ENCODE measurements around the gene SYP.
A peak's percentile ranks its signal among the peaks of the same experiment; 100 is the strongest.

SYP gene

DNA sequence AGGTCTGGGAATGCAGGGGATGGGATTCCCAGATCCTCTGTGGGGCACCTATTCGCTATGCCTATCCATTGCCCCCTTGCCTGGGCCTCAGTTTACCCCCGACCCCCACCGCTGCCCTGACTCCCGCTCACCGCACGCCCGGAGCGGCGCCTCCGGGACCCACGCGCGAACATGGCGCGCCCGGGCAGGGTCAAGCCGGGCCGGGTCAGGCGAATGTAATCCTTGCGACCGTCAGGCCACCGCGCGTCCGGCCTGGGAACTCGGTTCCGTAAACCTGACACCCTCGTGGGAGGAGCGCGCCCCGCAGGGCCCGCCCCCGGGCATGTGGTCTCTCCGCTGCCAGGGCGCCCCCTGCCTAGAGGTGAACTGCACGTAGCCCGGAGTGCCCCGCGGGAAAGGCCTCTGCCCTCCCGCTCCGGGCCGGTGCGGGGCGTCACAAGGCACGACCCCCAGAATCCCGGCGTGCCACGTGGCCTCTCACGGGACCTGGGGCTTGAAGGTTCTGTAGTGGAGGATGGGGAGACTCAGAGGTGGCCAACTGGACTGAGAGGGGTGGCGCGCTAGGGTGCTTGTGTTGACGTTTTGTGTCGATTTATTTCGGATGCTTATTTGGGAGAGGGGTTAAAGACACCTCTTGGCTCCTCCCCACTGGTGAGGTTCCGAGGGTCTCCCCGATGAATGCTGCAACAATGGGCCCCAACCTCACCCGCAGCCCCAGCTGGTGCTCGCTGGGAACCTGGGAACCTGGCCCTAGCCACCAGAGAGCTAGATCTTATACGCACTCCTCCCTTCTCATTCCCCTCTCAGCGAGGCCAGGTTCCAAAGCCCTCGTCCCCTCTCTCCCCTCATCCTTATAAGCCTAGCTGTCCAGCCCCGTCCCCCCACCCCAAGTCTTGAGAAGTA is 13.6 kb downstream of the SYP start, which contains the start of gene PRICKLE3 (continued):
- TF ChIP-seq ZNF777 (tag by site-specific recombination; IDR thresholded peaks at IDR 0.05; ENCODE audit: borderline replicate concordance) (no peak), EGR2 (tag by site-specific recombination; IDR thresholded peaks at IDR 0.05; ENCODE audit: low read depth) (peak; percentile 76), ZNF76 (tag by site-specific recombination; IDR thresholded peaks at IDR 0.05; ENCODE audit: borderline replicate concordance, low read depth) (peak; percentile 68; the same call in 1 of the 2 replicates), ZNF121 (tag by site-specific recombination; IDR thresholded peaks at IDR 0.05) (no peak), ZNF549 (tag by site-specific recombination; IDR thresholded peaks at IDR 0.05) (no peak), ZNF677 (tag by site-specific recombination; IDR thresholded peaks at IDR 0.05) (no peak), OSR2 (tag by site-specific recombination; IDR thresholded peaks at IDR 0.05) (no peak), GLI4 (tag by site-specific recombination; IDR thresholded peaks at IDR 0.05) (no peak), ZNF366 (tag by site-specific recombination; conservative IDR thresholded peaks at IDR 0.05) (no peak), ZNF571 (tag by site-specific recombination; IDR thresholded peaks at IDR 0.05) (no peak), ZNF24 (tag by site-specific recombination; IDR thresholded peaks at IDR 0.05) (no peak), ZNF239 (tag by site-specific recombination; IDR thresholded peaks at IDR 0.05) (no peak), GLIS2 (tag by site-specific recombination; IDR thresholded peaks at IDR 0.05) (peak; percentile 96), ZXDB (tag by site-specific recombination; IDR thresholded peaks at IDR 0.05) (0 out of 2 replicates have a peak, but pooled peaks have one; percentile 44), PRDM1 (tag by site-specific recombination; IDR thresholded peaks at IDR 0.05) (no peak), ZBTB48 (tag by site-specific recombination; IDR thresholded peaks at IDR 0.05) (no peak), ZNF561 (tag by site-specific recombination; IDR thresholded peaks at IDR 0.05; ENCODE audit: borderline replicate concordance) (no peak; the same call in 1 of the 2 replicates), MEIS1 (CRISPR knock-in tag; IDR thresholded peaks at IDR 0.05; ENCODE audit: borderline replicate concordance) (no peak), ZNF791 (tag by site-specific recombination; IDR thresholded peaks at IDR 0.05) (no peak), ZNF266 (tag by site-specific recombination; IDR thresholded peaks at IDR 0.05; ENCODE audit: low read depth) (no peak), ZNF610 (tag by site-specific recombination; IDR thresholded peaks at IDR 0.05; ENCODE audit: borderline replicate concordance) (no peak), GLIS1 (tag by site-specific recombination; IDR thresholded peaks at IDR 0.05) (peak; percentile 79), ZNF114 (tag by site-specific recombination; IDR thresholded peaks at IDR 0.05) (no peak)
- TF ChIP-seq, protein P1, sequence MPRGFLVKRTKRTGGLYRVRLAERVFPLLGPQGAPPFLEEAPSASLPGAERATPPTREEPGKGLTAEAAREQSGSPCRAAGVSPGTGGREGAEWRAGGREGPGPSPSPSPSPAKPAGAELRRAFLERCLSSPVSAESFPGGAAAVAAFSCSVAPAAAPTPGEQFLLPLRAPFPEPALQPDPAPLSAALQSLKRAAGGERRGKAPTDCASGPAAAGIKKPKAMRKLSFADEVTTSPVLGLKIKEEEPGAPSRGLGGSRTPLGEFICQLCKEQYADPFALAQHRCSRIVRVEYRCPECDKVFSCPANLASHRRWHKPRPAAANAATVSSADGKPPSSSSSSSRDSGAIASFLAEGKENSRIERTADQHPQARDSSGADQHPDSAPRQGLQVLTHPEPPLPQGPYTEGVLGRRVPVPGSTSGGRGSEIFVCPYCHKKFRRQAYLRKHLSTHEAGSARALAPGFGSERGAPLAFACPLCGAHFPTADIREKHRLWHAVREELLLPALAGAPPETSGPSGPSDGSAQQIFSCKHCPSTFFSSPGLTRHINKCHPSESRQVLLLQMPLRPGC (tag by site-specific recombination; IDR thresholded peaks at IDR 0.05) = no peak
- TF ChIP-seq, protein P2, sequence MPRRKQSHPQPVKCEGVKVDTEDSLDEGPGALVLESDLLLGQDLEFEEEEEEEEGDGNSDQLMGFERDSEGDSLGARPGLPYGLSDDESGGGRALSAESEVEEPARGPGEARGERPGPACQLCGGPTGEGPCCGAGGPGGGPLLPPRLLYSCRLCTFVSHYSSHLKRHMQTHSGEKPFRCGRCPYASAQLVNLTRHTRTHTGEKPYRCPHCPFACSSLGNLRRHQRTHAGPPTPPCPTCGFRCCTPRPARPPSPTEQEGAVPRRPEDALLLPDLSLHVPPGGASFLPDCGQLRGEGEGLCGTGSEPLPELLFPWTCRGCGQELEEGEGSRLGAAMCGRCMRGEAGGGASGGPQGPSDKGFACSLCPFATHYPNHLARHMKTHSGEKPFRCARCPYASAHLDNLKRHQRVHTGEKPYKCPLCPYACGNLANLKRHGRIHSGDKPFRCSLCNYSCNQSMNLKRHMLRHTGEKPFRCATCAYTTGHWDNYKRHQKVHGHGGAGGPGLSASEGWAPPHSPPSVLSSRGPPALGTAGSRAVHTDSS (tag by site-specific recombination; IDR thresholded peaks at IDR 0.05) = no peak
- TF ChIP-seq, protein P3, sequence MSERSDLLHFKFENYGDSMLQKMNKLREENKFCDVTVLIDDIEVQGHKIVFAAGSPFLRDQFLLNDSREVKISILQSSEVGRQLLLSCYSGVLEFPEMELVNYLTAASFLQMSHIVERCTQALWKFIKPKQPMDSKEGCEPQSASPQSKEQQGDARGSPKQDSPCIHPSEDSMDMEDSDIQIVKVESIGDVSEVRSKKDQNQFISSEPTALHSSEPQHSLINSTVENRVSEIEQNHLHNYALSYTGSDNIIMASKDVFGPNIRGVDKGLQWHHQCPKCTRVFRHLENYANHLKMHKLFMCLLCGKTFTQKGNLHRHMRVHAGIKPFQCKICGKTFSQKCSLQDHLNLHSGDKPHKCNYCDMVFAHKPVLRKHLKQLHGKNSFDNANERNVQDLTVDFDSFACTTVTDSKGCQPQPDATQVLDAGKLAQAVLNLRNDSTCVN (tag by site-specific recombination; optimal IDR thresholded peaks at IDR 0.05) = peak; percentile 84
- TF ChIP-seq, protein P4, sequence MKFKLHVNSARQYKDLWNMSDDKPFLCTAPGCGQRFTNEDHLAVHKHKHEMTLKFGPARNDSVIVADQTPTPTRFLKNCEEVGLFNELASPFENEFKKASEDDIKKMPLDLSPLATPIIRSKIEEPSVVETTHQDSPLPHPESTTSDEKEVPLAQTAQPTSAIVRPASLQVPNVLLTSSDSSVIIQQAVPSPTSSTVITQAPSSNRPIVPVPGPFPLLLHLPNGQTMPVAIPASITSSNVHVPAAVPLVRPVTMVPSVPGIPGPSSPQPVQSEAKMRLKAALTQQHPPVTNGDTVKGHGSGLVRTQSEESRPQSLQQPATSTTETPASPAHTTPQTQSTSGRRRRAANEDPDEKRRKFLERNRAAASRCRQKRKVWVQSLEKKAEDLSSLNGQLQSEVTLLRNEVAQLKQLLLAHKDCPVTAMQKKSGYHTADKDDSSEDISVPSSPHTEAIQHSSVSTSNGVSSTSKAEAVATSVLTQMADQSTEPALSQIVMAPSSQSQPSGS (tag by site-specific recombination; IDR thresholded peaks at IDR 0.05; ENCODE audit: low read depth) = no peak
- TF ChIP-seq, protein P5, sequence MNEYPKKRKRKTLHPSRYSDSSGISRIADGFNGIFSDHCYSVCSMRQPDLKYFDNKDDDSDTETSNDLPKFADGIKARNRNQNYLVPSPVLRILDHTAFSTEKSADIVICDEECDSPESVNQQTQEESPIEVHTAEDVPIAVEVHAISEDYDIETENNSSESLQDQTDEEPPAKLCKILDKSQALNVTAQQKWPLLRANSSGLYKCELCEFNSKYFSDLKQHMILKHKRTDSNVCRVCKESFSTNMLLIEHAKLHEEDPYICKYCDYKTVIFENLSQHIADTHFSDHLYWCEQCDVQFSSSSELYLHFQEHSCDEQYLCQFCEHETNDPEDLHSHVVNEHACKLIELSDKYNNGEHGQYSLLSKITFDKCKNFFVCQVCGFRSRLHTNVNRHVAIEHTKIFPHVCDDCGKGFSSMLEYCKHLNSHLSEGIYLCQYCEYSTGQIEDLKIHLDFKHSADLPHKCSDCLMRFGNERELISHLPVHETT (tag by site-specific recombination; IDR thresholded peaks at IDR 0.05) = no peak
- TF ChIP-seq, protein P6, sequence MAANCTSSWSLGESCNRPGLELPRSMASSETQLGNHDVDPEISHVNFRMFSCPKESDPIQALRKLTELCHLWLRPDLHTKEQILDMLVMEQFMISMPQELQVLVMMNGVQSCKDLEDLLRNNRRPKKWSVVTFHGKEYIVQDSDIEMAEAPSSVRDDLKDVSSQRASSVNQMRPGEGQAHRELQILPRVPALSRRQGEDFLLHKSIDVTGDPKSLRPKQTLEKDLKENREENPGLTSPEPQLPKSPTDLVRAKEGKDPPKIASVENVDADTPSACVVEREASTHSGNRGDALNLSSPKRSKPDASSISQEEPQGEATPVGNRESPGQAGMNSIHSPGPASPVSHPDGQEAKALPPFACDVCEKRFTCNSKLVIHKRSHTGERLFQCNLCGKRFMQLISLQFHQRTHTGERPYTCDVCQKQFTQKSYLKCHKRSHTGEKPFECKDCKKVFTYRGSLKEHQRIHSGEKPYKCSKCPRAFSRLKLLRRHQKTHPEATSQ (tag by site-specific recombination; IDR thresholded peaks at IDR 0.05) = no peak
- TF ChIP-seq, protein P7, sequence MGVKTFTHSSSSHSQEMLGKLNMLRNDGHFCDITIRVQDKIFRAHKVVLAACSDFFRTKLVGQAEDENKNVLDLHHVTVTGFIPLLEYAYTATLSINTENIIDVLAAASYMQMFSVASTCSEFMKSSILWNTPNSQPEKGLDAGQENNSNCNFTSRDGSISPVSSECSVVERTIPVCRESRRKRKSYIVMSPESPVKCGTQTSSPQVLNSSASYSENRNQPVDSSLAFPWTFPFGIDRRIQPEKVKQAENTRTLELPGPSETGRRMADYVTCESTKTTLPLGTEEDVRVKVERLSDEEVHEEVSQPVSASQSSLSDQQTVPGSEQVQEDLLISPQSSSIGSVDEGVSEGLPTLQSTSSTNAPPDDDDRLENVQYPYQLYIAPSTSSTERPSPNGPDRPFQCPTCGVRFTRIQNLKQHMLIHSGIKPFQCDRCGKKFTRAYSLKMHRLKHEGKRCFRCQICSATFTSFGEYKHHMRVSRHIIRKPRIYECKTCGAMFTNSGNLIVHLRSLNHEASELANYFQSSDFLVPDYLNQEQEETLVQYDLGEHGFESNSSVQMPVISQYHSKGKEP (tag by site-specific recombination; IDR thresholded peaks at IDR 0.05) = no peak
